ENCODE measurements around the gene DOCK1.

GRCh38 chr10:127184582-127184981 is 279.4 kb downstream of the DOCK1 start:
- TF ChIP-seq CTCF (conservative IDR thresholded peaks at IDR 0.05; ENCODE audit: low read length) (no peak), EZH2phosphoT487 (IDR thresholded peaks at IDR 0.05; ENCODE audit: borderline replicate concordance) (no peak)
